GM21390 (cell line): ENCODE measurements around the gene IFI44.
A peak's percentile ranks its signal among the peaks of the same experiment; 100 is the strongest.

Experiments
- ATAC-seq: cut with Tn5 transposase; IDR thresholded peaks from one replicate; pipeline ENCODE4 v1.9.1; 2021; ENCODE audit not compliant: unreplicated experiment

Gene IFI44

DNA sequence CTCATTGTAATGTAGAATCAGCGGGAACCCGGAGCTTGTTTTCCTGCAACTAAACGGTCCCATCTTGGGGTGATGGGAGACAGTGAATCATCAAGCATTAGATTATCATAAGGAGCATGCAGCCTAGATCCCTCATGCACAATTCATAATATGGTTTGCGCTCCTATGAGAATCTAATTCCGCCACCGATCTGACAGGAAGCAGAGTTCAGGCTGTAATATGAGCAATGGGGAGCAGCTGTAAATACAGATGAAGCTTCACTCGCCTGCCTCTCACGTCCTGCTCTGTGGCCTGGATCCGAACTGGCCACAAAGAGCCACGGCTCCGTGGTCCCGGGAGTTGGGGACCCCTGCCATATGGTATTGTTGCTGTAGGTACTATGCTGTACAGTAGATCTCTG, 1.6 kb downstream of the IFI44 start:
- ATAC-seq = no peak

GRCh38 chr1:78652019-78652560, 2.5 kb downstream of the IFI44 start:
- ATAC-seq = no peak

DNA sequence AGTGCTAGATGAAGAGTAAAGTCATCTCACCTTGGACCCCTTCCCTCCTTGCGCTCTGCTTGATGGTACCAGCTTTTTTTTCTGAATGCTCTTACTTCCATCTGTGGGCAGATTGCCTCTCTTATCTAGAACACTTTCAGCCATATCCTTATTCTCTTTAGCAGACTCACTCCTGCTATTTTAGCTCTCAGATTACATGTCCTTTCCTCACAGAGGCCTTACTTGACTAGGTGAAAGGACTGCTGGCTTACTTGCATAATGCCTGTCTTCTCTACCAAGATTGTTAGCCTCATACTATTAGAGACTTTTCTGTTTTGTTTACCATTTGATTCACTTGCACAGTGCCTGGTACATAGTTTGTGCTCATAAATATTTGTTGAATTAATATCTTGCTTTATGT, 9.3 kb downstream of the IFI44 start:
- no peak for ATAC-seq

- no peak for ATAC-seq
Observed at GRCh38 chr1:78663923-78664322, 14.3 kb downstream of the IFI44 start.

- no peak for ATAC-seq
Observed at GRCh38 chr1:78664763-78665162, 15.1 kb downstream of the IFI44 start.

DNA sequence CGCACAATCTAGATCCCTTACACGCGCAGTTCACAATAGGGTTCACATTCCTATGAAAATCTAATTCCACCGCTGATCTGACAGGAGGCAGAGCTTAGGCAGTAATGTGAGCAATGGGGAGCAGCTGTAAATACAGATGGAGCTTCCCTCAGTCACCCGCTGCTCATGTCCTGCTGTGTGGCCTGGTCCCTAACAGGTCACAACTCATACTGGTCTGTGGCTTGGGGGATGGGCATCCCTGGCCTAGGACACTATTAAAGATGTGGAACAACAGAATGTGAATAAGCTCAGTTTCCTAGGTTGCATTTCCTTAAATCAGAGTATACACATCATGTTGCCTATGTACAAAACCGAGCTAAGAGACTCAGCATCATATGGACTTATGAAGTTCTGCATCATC, 16.2 kb downstream of the IFI44 start:
- ATAC-seq = no peak

- no peak for ATAC-seq
Observed at GRCh38 chr1:78667939-78668338, 18.3 kb downstream of the IFI44 start.

DNA sequence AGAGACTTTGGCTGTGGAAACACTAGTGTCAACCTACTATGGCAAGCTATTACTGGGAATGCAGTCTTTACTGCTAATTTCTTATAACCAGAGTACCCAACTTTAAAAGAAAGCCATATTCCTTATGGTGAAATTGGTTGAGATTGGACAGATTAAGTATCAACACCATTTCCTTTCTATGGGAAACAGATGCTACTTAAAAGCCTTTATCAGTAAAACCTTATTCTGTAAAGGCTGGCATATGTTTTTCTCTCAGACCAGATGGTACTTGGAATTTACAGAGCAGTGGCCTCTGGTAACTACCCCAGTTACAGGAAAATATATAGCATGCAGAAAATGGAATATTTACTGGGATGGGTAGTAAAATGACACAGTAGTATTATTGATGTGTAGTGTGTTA, 18.8 kb downstream of the IFI44 start:
- no peak for ATAC-seq

DNA sequence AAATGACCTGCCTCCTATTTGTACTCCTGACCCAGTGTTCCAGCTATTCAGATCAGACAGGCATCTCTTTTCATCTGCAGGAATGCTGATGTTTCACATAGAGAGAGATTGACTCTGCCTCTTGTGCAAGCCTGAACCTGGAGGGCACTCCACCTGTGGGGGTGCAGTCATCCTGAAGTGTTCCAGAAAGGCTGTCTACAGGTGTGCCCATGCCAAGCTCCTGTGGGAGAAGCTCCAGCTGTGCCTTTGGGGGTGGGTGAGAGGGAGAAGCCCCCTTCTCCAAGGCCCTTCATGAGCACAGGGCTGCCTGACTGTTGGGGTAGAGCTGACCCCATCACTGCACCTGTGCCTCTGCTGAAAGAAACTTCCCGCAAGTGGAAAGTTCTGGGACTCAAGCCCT, 22.8 kb downstream of the IFI44 start:
- no peak for ATAC-seq

GRCh38 chr1:78673120-78673519, 23.5 kb downstream of the IFI44 start:
- no peak for ATAC-seq

DNA sequence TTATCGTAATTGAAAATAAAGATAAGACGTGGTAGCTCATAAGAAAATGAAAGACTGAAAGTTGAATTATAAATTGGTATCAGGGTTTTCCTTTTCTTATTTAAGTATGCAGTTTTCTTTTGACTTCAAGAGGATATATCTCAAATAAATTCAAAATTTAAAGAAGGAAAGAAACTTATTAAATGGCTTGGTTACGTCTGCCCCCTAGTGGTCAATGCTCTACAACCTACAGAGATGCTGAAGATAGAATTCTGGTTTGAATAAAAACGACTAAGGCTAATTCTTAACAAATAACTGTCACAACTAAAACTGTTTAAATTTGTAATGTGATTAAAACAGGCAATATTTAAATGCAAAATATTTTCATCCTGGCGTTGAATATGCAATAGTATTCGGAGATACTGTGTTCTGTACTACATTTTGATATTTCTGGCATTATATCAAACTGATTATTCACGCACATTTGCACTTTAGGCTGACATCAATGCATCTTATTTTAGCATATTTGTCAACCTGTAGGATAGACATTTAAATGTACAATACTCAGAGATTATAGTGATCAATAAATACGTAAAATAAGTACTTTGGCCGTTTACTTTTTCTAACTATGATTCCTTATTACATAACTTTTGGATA, 26.8 kb downstream of the IFI44 start:
- ATAC-seq = peak; percentile 39

DNA sequence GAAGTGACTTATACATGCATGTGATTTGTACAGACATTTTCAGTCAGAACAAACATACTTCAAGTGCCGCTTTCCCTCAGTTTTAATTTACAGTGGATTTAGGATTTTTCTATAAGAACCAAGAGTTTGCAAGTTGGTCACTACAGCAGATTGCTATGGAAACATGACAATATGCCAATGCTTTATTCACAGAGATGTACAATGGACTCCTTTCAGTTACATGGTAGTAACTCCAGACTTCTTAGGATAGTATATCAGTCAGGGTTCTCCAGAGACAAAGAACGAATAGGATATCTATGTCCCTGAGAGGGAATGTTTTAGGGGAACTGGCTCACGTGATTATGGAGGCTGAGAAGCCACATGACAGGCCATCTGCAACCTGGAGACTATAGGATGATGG, 27.4 kb downstream of the IFI44 start:
- ATAC-seq = no peak

GRCh38 chr1:78677788-78678187, 28.2 kb downstream of the IFI44 start:
- no peak for ATAC-seq

GRCh38 chr1:78678324-78678723, 28.7 kb downstream of the IFI44 start:
- ATAC-seq = peak; percentile 85

DNA sequence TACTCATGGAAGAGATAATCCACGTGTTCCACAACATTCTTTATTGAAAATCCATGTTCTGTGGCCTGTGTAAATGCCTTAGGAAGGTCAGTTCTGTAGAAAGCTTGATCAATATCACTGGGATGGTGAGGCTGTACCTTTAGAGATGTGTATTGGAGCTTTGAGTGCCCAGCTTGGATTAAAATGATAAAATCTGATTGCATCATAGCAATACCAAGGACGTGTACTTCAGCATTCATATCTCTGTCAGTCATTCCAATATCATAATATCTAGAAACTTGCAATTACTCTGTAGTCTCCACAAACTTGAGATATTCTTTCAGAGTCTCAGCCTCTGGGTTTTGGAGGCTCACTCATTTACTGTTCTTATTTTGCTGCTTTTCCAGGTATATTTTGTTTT, 31.6 kb downstream of the IFI44 start:
- no peak for ATAC-seq

DNA sequence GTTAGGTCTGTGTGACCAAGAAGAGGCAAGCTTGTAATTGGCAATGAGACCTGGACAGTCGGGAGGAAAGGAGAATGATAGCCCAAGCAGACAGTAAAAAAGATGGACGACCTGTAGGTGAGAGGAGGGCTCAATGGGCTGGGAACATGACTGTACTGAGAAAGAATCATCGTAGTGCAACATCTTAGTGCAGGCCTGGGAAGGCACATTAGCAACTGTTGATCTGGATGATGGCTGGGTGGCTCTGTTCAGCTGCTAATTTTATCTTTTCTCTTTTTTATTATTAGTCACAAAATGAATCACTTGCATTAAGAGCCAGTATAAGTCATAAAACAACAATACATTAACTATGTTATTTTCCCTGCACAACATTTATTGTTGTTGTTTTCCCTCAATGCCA, 32.9 kb downstream of the IFI44 start:
- no peak for ATAC-seq

DNA sequence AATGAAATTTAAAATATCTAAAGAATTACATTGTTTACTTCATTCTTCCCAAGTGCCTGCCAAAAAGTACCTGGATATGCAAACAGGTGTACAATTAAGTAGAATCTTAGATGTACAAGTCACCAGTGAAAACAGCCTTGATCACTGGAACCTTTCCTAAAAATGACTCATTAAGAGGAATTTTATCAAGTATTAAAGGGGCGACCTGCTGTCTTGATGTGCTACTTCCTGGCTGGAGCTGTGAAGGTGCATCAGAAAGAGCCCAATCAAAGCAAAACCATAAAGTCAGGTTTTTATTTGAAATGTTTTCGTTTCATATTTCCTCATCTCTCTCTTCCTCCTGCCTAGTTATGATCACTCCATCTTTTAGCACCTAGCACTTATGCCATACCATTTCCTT, 33.4 kb downstream of the IFI44 start:
- ATAC-seq = no peak

GRCh38 chr1:78687315-78687714, 37.7 kb downstream of the IFI44 start:
- ATAC-seq = no peak

DNA sequence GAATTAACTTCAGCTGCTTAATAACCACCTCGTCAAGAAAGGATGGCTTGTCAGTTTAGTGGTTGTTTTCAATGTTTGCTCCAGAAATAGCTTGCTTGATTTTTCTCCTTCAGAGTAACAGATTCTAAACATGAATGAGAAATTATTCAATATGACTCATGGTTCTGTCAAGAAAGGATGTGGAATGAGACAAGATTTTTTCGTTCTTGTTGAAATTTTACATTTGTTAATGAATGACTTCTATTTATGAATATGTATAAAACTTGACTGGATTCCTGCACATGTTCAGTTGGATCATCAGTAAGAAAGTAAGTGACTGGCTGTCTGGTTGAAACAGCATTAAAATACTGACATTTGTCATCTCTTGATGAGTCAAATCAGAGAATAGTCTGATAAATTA, 38.3 kb downstream of the IFI44 start:
- ATAC-seq = peak; percentile 46

GRCh38 chr1:78688697-78689096, 39.1 kb downstream of the IFI44 start:
- ATAC-seq = no peak

DNA sequence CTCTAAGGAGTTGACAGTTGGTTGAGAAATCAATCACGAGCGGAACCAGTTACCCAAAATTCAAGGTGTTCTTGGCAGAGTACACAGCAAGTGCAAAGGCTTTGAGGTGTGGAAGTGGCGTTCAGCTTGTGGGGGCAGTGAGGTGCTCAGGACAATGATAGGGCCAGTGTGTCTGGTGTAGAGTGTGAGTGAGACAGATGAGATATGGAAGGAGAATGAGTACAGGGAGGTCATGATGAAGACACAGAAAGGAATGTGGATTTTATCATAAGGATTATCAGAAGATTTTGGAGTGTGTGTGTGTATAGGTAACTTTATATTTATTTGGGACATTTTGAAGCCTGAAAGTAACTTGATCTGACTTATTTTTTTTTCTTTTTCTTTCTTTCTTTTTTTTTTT, 40.9 kb downstream of the IFI44 start:
- ATAC-seq = no peak

- ATAC-seq = no peak
Observed at GRCh38 chr1:78691995-78692747, 42.5 kb downstream of the IFI44 start.

GRCh38 chr1:78699813-78700212, 50.2 kb downstream of the IFI44 start:
- no peak for ATAC-seq
